ENCODE results near the gene DSCAML1.

The DSCAML1 gene

GRCh38 chr11:117687776-117688175 lies 109.2 kb downstream of the DSCAML1 start:
- DNase-seq = no peak

GRCh38 chr11:117686711-117687110 lies 110.3 kb downstream of the DSCAML1 start:
- no peak for DNase-seq

- no peak for DNase-seq
These were observed 111.5 kb downstream of the DSCAML1 start for GRCh38 chr11:117685566-117685965.

- no peak for DNase-seq
These were observed 112.3 kb downstream of the DSCAML1 start for GRCh38 chr11:117684731-117685130.

GRCh38 chr11:117684111-117684510 lies 112.9 kb downstream of the DSCAML1 start:
- no peak for DNase-seq

GRCh38 chr11:117681438-117681837 lies 115.6 kb downstream of the DSCAML1 start:
- DNase-seq = no peak

- DNase-seq = no peak
These were observed 117.6 kb downstream of the DSCAML1 start for GRCh38 chr11:117679461-117679860.

- DNase-seq = no peak
These were observed 118.2 kb downstream of the DSCAML1 start for GRCh38 chr11:117678658-117679406.

- DNase-seq = no peak
These were observed 119.2 kb downstream of the DSCAML1 start for GRCh38 chr11:117677729-117678310.

- no peak for DNase-seq
These were observed 120.5 kb downstream of the DSCAML1 start for GRCh38 chr11:117676501-117676900.

GRCh38 chr11:117673602-117674001 lies 123.4 kb downstream of the DSCAML1 start:
- no peak for DNase-seq

GRCh38 chr11:117671370-117671769 lies 125.6 kb downstream of the DSCAML1 start:
- DNase-seq = no peak

GRCh38 chr11:117670924-117671323 lies 126.1 kb downstream of the DSCAML1 start:
- no peak for DNase-seq

- DNase-seq = no peak
These were observed 126.6 kb downstream of the DSCAML1 start for GRCh38 chr11:117670443-117670842.

GRCh38 chr11:117669616-117670015 lies 127.4 kb downstream of the DSCAML1 start:
- no peak for DNase-seq

- DNase-seq = no peak
These were observed 128.0 kb downstream of the DSCAML1 start for GRCh38 chr11:117669062-117669461.

- DNase-seq = no peak
These were observed 128.7 kb downstream of the DSCAML1 start for GRCh38 chr11:117668321-117668751.

- DNase-seq = no peak
These were observed 132.1 kb downstream of the DSCAML1 start for GRCh38 chr11:117664897-117665296.

- no peak for DNase-seq
These were observed 133.2 kb downstream of the DSCAML1 start for GRCh38 chr11:117663821-117664220.

GRCh38 chr11:117663414-117663813 lies 133.6 kb downstream of the DSCAML1 start:
- DNase-seq = no peak

- DNase-seq = no peak
These were observed 134.2 kb downstream of the DSCAML1 start for GRCh38 chr11:117662671-117663269.

GRCh38 chr11:117662255-117662654 lies 134.8 kb downstream of the DSCAML1 start:
- no peak for DNase-seq

GRCh38 chr11:117658809-117659208 lies 138.2 kb downstream of the DSCAML1 start:
- no peak for DNase-seq

- no peak for DNase-seq
These were observed 139.2 kb downstream of the DSCAML1 start for GRCh38 chr11:117657794-117658193.

Data from activated CD4-positive, alpha-beta T cell treated with anti-CD3 and anti-CD28 coated beads, Interleukin-2, amount 50 U/mL, for 1 hour (primary cell).